Glutamatergic neuron (in vitro differentiated cells): ENCODE measurements around the gene BCL7C. TPM values are rescaled to one million over a fixed set of nuclear protein-coding genes. Genes with fewer than 3 reads are reported as not detected.
"Not testable (repeated sequence)": the region's sequence is repeated elsewhere in the genome, so short reads cannot be mapped to it uniquely, and the experiment has no call there.

Experiments
- DNase-seq: peaks from one replicate; pipeline ENCODE4 v3.0.0; 2022
- H3K27ac Mint-ChIP-seq: one replicate; pipeline ENCODE4 v1.8.0; 2020; ENCODE audit warnings: mild to moderate bottlenecking, mixed read lengths, inconsistent platforms; ENCODE audit not compliant: unreplicated experiment
- H3K27me3 Mint-ChIP-seq: one replicate; pipeline ENCODE4 v1.8.0; 2020; ENCODE audit warnings: mild to moderate bottlenecking, moderate library complexity, mixed read lengths, inconsistent platforms; ENCODE audit not compliant: unreplicated experiment
- H3K36me3 Mint-ChIP-seq: one replicate; pipeline ENCODE4 v1.8.0; 2020; ENCODE audit warnings: mild to moderate bottlenecking, mixed read lengths, inconsistent platforms; ENCODE audit not compliant: unreplicated experiment
- H3K4me1 Mint-ChIP-seq: one replicate; pipeline ENCODE4 v1.8.0; 2020; ENCODE audit warnings: mild to moderate bottlenecking, low read depth, mixed read lengths, inconsistent platforms; ENCODE audit not compliant: unreplicated experiment
- H3K4me3 Mint-ChIP-seq: one replicate; pipeline ENCODE4 v1.8.0; 2020; ENCODE audit warnings: mild to moderate bottlenecking, mixed read lengths, inconsistent platforms; ENCODE audit not compliant: unreplicated experiment
- H3K9me3 Mint-ChIP-seq: one replicate; pipeline ENCODE4 v1.8.0; 2020; ENCODE audit warnings: mild to moderate bottlenecking, moderate library complexity, mixed read lengths, inconsistent platforms; ENCODE audit not compliant: unreplicated experiment
- total RNA-seq: library from RNA; stranded (reverse); fragmentation: NEBNext Ultra II Directional; extraction: Animal tissue kit (Norgen Biotek cat#: 25700); gene quantifications from one replicate; pipeline ENCODE4 v1.2.1, GENCODE V29; 2021; ENCODE audit not compliant: unreplicated experiment
- TF ChIP-seq, protein P1 (sequence below): fragments of 200-600 bp; sonication (generic); IDR thresholded peaks from one replicate; pipeline ENCODE4 v1.5.0; 2021; ENCODE audit not compliant: partially characterized antibody, unreplicated experiment

BCL7C gene
- total RNA-seq, 1 donor from 2014 or later = 24.0 TPM

DNA sequence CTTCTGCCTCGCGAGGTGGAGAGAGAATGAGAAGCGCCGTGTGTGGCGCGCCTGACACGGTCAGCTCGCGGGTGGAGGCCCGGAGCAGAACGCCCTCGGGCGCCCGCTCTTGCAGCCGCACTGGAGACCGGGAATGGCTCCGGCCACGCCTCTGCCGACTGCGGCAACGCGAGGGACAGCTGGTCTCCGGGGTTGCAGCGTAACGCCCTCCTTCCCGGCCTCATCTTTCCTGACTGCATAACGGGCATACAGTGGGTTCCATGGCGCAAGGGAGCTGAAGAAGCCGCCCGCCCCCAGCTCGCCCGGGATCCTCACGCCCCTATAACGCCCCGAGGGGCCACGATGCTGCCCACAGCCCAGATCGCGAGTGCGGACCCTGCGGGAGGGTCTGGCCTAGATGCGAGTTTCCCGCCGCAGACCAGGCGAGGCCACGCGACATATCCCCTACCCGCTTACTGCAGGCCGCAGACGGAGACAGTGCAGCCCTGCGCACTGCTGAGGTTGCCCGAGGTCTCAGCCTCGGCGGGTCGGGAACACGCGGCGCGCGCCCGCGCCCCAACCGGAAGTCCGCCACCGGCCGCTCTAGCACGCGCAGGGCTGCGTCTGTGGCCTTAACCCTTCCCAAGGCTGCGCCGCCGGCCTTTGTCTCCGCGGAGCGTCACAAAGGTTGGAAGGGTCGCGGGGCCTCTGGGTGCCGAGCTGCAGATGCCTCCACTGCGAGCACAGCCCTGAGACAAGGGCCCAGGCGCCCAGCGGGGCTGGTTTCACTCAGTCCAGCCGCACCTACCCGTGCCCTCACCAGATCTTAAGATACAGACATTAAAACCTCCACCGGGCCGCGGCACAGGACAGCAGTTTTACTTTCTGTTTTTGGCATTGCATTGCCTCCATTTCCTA is 18.8 kb downstream of the BCL7C start:
- Mint-ChIP-seq H3K4me1 (peaks cover 12% of the 10 kb centered on the region), H3K27ac (peak overlapping the region; percentile 100), H3K9me3 (peaks cover 12% of the 10 kb centered on the region), H3K36me3 (no peaks in the 10 kb centered on the region), H3K27me3 (peaks cover 4% of the 10 kb centered on the region), H3K4me3 (peak overlapping the region; percentile 95)
- peak; percentile 96 for DNase-seq
- TF ChIP-seq, protein P1, sequence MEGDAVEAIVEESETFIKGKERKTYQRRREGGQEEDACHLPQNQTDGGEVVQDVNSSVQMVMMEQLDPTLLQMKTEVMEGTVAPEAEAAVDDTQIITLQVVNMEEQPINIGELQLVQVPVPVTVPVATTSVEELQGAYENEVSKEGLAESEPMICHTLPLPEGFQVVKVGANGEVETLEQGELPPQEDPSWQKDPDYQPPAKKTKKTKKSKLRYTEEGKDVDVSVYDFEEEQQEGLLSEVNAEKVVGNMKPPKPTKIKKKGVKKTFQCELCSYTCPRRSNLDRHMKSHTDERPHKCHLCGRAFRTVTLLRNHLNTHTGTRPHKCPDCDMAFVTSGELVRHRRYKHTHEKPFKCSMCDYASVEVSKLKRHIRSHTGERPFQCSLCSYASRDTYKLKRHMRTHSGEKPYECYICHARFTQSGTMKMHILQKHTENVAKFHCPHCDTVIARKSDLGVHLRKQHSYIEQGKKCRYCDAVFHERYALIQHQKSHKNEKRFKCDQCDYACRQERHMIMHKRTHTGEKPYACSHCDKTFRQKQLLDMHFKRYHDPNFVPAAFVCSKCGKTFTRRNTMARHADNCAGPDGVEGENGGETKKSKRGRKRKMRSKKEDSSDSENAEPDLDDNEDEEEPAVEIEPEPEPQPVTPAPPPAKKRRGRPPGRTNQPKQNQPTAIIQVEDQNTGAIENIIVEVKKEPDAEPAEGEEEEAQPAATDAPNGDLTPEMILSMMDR = peak; percentile 14

DNA sequence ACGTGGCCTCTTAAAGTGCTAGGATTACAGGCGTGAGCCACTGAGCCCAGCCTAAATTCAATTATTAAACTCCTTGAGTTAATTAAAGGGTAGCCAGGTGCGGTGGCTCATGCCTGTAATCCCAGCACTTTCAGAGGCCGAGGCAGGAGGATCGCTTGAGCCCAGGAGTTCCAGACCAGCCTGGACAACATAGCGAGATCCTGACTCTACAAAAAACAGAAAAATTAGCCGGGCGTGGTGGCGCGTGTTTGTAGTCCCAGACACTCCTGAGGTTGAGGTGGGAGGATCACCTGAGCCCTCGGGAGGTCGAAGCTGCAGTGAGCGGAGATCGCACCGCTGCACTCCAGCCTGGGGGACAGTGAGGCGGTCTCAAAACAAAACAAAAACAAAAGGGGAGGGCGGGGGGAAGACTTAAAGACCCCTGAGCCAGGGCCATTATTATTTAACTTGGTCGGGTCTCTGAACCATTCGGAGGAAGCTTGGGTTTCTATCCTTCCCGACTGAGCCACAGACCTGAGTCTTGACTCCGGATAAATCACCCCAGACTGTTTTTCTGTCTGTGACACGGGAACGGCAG is 19.5 kb downstream of the BCL7C start:
- no peak for DNase-seq
- TF ChIP-seq, protein P1 = no peak
- Mint-ChIP-seq H3K4me3 (peak overlapping the region; percentile 95), H3K27ac (peak overlapping the region; percentile 91), H3K4me1 (peaks cover 12% of the 10 kb centered on the region), H3K36me3 (no peaks in the 10 kb centered on the region), H3K27me3 (peaks cover 4% of the 10 kb centered on the region), H3K9me3 (peaks cover 12% of the 10 kb centered on the region)

DNA sequence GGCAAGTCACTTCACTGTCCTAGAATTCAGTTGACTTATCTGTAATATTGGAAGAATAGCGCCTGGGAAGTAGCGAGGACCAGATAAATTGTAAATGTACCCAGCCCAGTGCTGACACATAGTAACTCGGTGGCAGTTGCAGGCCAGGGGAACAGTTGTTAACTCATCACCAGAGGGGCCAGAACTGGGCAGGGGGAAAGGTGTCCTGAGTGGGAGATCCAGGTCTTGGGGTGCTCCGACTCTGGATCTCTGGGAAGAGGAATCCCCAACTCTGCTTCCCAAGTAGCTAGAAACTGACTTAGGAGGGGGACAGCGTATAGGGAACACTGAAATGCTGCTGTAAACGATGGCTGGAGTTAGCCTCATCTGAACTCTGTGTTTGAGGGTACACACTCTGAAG is 23.0 kb downstream of the BCL7C start:
- no peaks in the 10 kb centered on the region for H3K36me3 Mint-ChIP-seq
- H3K4me1 Mint-ChIP-seq = peaks cover 2% of the 10 kb centered on the region
- peaks cover 4% of the 10 kb centered on the region for H3K27me3 Mint-ChIP-seq
- TF ChIP-seq, protein P1 = no peak
- no peak overlapping the region for H3K4me3 Mint-ChIP-seq
- H3K27ac Mint-ChIP-seq = no peak overlapping the region
- H3K9me3 Mint-ChIP-seq = peaks cover 7% of the 10 kb centered on the region
- no peak for DNase-seq

DNA sequence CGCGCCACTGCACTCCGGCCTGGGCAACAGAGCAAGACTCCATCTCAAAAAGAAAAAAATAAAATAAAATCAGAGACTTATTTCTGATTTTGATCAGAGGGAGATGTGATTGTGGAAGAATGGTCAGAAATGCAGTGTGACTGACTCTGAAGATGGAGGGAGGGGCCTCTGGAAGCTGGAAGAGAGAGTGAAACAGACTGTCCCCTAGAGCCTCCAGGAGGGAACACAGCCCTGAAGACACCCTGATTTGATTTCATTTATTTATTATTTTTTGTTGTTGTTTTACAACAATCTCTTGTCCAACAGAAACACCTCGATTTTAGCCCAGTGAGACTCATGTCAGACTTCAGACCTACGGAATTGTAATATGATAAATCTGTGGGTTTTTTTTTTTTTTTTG is 26.1 kb downstream of the BCL7C start:
- Mint-ChIP-seq H3K4me3 (no peak overlapping the region), H3K27ac (no peak overlapping the region), H3K9me3 (no peaks in the 10 kb centered on the region), H3K4me1 (no peaks in the 10 kb centered on the region), H3K36me3 (no peaks in the 10 kb centered on the region), H3K27me3 (peaks cover 2% of the 10 kb centered on the region)
- TF ChIP-seq, protein P1 = no peak
- no peak for DNase-seq

DNA sequence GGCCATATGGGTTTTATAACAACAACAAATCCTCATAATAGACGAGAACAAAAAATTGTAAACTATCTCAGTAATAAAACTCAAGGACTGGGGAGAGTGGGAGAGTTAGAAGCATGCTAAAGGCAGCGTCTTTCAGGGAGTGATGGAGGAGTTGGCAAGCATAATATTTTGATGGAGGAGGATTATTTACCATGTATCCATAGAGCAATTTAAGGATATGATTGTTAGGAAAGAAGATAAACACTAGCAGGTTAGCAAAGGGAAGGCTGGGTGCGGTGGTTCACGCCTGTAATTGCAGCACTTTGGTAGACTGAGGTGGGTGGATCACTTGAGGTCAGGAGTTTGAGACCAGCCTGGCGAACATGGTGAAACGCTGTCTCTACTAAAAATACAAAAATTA is 27.8 kb downstream of the BCL7C start:
- no peaks in the 10 kb centered on the region for H3K36me3 Mint-ChIP-seq
- TF ChIP-seq, protein P1 = no peak
- no peaks in the 10 kb centered on the region for H3K9me3 Mint-ChIP-seq
- H3K4me1 Mint-ChIP-seq = no peaks in the 10 kb centered on the region
- H3K4me3 Mint-ChIP-seq = no peak overlapping the region
- DNase-seq = no peak
- peaks cover 2% of the 10 kb centered on the region for H3K27me3 Mint-ChIP-seq
- H3K27ac Mint-ChIP-seq = no peak overlapping the region

DNA sequence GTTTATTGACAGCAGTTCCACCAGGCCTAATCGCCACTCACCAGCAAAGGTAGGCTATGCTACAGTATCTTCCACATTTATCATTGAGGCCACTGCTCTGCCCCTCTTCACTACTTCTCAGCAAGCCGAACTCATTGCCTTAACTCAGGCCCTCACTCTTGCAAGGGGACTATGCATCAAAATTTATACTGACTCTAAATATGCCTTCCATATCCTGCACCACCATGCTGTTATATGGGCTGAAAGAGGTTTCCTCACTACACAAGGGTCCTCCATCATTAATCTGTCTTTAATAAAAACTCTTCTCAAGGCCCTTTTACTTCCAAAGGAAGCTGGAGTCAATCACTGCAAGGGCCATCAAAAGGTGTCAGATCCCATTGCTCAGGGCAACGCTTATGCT is 30.7 kb downstream of the BCL7C start:
- H3K36me3 Mint-ChIP-seq, H3K9me3 Mint-ChIP-seq, H3K4me3 Mint-ChIP-seq, DNase-seq, H3K27me3 Mint-ChIP-seq, H3K27ac Mint-ChIP-seq, H3K4me1 Mint-ChIP-seq: not testable (repeated sequence)

DNA sequence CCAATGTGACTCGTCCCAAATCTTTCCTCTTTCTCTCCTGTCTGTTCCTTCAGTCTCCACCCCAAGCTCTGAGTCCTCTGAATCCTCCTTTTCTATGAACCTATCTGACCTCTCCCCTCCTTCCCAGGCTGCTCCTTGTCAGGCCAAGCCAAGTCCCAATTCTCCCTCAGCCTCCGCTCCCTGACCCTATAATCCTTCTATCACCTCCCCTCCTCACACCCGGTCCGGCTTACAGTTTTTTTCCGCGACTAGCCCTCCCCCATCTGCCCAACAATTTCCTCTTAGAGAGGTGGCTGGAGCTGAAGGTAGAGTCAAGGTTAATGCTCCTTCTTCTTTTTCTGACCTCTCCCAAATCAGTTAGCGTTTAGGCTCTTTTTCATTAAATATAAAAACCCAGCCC is 33.1 kb downstream of the BCL7C start:
- DNase-seq, H3K27me3 Mint-ChIP-seq, H3K9me3 Mint-ChIP-seq, H3K27ac Mint-ChIP-seq, H3K36me3 Mint-ChIP-seq, H3K4me3 Mint-ChIP-seq, H3K4me1 Mint-ChIP-seq: not testable (repeated sequence)
